ENCODE data around the gene C21orf58.
"Not testable (repeated sequence)": the region's sequence is repeated elsewhere in the genome, so short reads cannot be mapped to it uniquely, and the experiment has no call there.

C21orf58 gene

GRCh38 chr21:46323227-46323709 lies 402 bp downstream of the C21orf58 start:
- DNase-seq = peak; percentile 6

- DNase-seq = no peak
Observed at GRCh38 chr21:46322351-46323226, 1.1 kb downstream of the C21orf58 start.

DNA sequence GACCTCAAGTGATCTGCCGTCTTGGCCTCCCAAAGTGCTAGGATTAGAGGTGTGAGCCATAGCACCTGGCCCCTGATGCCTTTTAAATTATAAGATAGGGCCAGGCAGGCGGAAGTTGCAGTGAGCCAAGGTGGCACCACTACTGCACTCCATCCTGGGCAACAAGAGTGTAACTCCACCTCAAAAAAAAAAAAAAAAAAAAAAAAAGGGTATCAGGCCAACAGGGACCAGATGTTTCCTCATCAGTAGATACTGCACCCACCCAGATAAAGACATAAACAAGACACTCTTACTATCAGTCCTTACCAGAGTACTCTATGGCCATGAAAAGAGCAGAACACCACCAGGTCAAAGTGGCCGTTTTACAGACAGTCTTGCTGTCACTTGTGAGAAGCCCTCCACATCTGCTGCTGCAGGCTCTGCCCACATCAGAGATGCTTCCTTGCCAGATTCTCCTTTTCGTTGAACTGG lies 3.3 kb downstream of the C21orf58 start:
- DNase-seq = no peak

GRCh38 chr21:46319186-46319585 lies 4.5 kb downstream of the C21orf58 start:
- DNase-seq = no peak

GRCh38 chr21:46318464-46318845 lies 5.2 kb downstream of the C21orf58 start:
- DNase-seq = no peak

- no peak for DNase-seq
Observed at GRCh38 chr21:46317710-46318463, 5.8 kb downstream of the C21orf58 start.

DNA sequence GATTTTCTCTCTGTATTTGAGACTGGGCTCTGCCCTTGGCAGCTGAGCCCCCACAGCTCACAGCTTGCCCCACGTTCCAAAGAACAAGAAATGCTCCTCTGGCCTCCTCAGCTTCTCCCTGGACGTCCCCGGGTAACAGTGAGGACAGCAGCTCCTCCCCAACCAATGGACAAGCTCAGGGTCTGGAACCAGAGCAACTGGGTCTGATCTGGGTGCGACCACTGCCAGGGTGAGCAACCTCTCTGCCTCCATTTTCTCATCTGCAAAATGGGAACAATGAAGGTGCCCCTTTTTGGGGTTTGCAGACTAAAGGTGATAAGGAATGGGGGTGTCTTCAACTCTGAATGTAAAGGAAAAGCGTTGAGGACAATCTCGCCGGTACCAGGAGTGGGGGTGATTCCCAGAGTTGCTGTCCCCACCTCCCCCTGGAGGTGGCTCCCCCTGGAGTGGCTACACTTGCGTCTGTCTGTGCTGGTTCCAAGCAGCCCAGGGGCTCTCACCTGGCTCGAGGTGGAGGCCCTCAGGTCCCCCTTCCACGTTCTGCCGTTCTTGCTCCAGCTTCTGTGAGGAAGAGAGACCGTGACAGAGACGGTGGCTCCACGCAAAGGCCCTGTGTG lies 6.9 kb downstream of the C21orf58 start:
- DNase-seq = no peak

GRCh38 chr21:46314441-46315020 lies 9.1 kb downstream of the C21orf58 start:
- DNase-seq = no peak

DNA sequence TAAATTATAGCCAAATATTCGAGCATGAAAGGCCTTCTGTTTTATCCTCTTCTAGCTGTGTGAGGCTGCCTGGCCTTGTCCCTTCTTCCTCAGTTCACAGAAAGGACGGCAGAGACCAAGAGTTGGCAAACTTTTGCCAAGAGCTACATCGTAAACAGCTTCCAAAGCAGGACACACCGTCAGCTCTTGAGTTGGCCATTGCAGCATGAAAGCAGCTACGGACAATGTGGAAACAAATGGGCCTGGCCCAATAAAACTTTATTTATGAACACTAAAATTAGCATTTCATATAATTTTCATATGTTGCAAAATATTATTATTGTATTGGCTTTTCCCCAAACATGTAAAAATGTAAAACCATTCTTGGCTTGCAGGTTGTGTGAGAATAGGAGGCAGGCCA lies 10.7 kb downstream of the C21orf58 start:
- no peak for DNase-seq

- no peak for DNase-seq
Observed at GRCh38 chr21:46311568-46311967, 12.1 kb downstream of the C21orf58 start.

- not testable (repeated sequence) for DNase-seq
Observed at GRCh38 chr21:46310260-46310659, 13.4 kb downstream of the C21orf58 start.

DNA sequence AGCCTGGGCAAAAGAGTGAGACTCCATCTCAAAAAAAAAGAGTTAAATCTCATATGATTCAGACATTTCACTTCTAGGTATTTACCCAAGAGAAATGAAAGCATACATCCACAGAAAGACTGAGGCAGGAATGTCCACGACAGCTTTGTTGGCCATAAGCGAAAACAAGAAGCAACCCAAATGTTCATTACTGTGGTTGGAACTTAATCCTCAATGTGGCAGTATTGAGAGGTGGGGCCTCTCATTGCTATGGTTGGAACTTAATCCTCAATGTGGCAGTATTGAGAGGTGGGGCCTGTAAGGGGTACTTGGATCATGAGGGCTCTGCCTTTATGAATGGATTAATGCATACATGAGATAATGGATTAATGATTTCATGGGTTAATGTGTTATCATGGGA lies 15.2 kb downstream of the C21orf58 start:
- no peak for DNase-seq

- DNase-seq = no peak
Observed at GRCh38 chr21:46307625-46308024, 16.0 kb downstream of the C21orf58 start.

- DNase-seq = no peak
Observed at GRCh38 chr21:46304955-46305354, 18.7 kb downstream of the C21orf58 start.

DNA sequence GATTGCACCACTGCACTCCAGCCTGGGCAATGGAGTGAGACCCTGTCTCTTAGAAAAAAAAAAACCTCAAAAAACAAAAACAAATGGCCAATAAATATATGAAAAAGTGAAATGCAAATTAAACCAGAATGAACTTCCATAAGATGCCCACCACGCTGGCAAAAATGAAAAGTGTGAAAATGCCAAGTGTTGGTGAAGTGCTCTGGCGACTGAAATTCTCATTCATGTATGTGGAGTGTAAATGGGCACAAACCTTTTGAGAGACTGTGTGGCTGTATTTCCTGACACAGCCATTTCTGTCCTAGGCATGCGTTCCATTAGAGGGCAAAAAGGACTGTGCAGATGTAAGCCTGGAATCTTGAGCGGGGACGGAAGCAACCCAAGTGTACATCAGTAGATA lies 19.2 kb downstream of the C21orf58 start:
- DNase-seq = no peak

GRCh38 chr21:46301759-46302158 lies 21.9 kb downstream of the C21orf58 start:
- no peak for DNase-seq

- no peak for DNase-seq
Observed at GRCh38 chr21:46299167-46299566, 24.5 kb downstream of the C21orf58 start.

DNA sequence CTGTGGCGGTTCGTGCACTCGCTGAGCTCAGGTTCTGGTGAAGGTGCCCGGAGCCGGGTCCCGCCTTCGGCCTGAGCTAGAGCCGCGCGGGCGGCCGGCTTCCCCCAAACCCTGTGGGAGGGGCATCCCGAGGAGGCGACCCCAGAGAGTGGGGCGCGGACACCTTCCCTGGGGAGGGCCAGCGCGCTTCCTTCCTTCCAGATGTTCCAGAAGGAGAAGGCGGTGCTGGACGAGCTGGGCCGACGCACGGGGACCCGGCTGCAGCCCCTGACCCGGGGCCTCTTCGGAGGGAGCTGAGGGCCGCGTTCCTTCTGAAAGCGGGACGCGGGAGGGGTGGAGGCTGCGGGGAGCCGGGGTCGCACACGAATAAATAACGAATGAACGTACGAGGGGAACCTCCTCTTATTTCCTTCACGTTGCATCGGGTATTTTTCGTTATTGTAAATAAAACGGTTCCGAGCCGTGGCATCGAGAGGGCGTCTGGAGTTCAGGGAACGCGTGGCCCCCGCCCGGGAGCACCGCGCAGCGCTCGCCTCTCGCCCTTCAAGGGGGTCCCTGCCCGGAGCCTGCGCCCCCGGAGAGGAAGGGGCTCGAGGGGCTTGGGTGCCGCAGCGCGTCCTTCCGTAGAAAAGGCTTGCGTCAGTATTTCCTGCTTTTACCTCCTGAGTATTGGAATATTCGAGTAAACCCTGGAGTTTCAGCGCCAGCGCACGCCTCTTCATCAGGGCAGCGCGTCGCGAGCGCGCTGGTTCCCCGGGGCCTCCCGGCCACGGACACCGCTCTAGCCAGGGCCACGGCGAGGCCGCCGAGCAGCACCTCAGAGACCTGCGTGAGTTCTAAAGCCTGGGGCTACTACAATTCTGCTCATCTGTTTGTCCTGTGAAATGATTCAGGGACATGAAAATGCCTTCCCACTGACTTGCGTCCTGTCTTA lies 26.1 kb downstream of the C21orf58 start:
- DNase-seq = no peak

DNA sequence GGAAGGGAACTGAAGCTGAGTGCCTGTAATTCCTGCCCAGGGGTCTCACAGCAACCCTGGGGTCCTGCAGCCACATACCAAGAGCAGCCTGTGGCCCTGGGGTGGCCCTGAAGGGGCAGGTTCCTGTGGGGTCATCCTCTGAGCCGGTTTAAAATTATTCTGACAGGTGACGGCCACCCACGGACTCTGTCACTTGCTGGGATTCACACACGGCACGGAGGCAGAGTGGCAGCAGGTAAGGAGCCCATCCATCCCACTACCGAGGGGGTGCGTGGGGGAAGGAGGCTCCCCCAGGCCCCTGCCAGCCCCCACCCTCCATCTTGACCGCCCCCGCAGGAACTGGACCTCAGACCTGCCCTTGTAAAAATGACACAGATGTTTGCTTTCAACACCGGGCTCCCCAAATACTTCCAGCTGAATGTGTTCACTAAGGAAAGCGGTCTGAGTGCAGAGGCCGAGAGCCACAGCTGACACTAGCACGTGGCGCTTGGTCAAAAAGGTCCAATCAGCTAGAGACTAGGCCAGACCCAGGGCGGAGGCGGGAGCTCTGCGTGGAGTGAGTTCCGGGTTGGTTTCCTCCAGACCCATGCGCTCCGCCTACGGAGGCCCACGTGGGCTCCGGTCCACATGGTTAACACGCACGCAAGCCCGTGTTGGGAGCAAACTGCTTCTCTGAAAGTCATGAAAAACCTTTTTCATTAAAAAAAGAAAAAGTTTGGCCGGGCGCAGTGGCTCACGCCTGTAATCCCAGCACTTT lies 27.5 kb downstream of the C21orf58 start:
- peak; percentile 39 for DNase-seq

DNA sequence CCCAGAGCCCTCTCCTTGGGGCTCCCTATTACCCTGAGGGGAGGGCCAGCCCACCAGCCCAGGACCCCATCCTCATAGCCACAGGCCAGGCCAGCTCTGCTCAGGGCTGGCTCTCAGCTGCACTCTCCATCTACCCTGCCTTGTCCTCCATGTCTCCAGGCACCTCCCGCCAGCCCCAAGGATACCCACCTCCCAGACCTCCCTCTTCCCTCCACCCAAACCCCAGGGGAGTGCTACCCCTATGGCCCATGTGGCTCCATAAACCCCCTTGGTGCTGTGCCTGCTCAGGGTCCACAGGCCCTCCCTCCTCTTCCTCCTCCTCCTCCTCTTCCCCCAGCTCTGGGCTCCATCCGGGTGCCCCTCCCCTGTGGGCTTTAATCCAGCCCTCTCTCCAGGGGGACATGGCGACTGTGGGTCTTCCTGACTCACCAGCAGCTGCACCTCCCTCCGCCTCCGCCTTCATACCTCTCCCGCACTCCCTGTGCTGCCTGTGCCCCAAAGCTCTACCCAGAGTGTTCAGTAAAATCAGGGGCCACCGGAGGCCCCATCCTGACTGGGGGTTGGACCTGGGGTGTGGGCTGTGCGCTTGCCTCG lies 28.4 kb downstream of the C21orf58 start:
- no peak for DNase-seq
